ENCODE measurements around the gene TRMT13. TPM values are rescaled to one million over a fixed set of nuclear protein-coding genes. Genes with fewer than 3 reads are reported as not detected.

The TRMT13 gene
- total and polyA plus RNA-seq, 9 of the 15 experiments (the other 6 are each of a cell fraction or from before 2014, with no cell fraction given) = 18.7 to 33.0 (median 28.9) TPM

- TF ChIP-seq KAT7 (CRISPR knock-in tag; IDR thresholded peaks at IDR 0.05; ENCODE audit: borderline replicate concordance) (no peak), SLC30A9 (CRISPR knock-in tag; IDR thresholded peaks at IDR 0.05) (no peak), ZNF609 (CRISPR knock-in tag; IDR thresholded peaks at IDR 0.05; ENCODE audit: borderline replicate concordance) (0 out of 2 replicates have a peak, but pooled peaks have one; percentile 15), TRIM28 (IDR thresholded peaks at IDR 0.05) (peak; percentile 26; the same call in 1 of the 2 replicates), MLX (CRISPR knock-in tag; conservative IDR thresholded peaks at IDR 0.05) (no peak), RNF219 (CRISPR knock-in tag; IDR thresholded peaks at IDR 0.05) (no peak), NCOA1 (IDR thresholded peaks at IDR 0.05; ENCODE audit: low read depth) (peak; percentile 60), DDX20 (tag; IDR thresholded peaks at IDR 0.05; ENCODE audit: low read depth) (no peak), ZNF507 (tag; conservative IDR thresholded peaks at IDR 0.05) (no peak), ZNF583 (CRISPR knock-in tag; IDR thresholded peaks at IDR 0.05) (no peak), ARID2 (IDR thresholded peaks at IDR 0.05) (no peak), HDAC6 (IDR thresholded peaks at IDR 0.05; ENCODE audit: low read depth, low read length) (no peak), IFI16 (CRISPR knock-in tag; IDR thresholded peaks at IDR 0.05) (no peak), ZNF354B (CRISPR knock-in tag; IDR thresholded peaks at IDR 0.05) (no peak), NFRKB (IDR thresholded peaks at IDR 0.05; ENCODE audit: low read depth) (peak; percentile 96), GABPB1 (CRISPR knock-in tag; IDR thresholded peaks at IDR 0.05) (peak; percentile 94)
These were observed at the start of gene TRMT13, which contains the start of gene SASS6 (continued) for GRCh38 chr1:100132566-100133477.

All from K562 (cell line).